ENCODE measurements around the gene JKAMP.
A peak's percentile ranks its signal among the peaks of the same experiment; 100 is the strongest.
"Not testable (repeated sequence)": the region's sequence is repeated elsewhere in the genome, so short reads cannot be mapped to it uniquely, and the experiment has no call there.

JKAMP gene, protein sequence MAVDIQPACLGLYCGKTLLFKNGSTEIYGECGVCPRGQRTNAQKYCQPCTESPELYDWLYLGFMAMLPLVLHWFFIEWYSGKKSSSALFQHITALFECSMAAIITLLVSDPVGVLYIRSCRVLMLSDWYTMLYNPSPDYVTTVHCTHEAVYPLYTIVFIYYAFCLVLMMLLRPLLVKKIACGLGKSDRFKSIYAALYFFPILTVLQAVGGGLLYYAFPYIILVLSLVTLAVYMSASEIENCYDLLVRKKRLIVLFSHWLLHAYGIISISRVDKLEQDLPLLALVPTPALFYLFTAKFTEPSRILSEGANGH

DNA sequence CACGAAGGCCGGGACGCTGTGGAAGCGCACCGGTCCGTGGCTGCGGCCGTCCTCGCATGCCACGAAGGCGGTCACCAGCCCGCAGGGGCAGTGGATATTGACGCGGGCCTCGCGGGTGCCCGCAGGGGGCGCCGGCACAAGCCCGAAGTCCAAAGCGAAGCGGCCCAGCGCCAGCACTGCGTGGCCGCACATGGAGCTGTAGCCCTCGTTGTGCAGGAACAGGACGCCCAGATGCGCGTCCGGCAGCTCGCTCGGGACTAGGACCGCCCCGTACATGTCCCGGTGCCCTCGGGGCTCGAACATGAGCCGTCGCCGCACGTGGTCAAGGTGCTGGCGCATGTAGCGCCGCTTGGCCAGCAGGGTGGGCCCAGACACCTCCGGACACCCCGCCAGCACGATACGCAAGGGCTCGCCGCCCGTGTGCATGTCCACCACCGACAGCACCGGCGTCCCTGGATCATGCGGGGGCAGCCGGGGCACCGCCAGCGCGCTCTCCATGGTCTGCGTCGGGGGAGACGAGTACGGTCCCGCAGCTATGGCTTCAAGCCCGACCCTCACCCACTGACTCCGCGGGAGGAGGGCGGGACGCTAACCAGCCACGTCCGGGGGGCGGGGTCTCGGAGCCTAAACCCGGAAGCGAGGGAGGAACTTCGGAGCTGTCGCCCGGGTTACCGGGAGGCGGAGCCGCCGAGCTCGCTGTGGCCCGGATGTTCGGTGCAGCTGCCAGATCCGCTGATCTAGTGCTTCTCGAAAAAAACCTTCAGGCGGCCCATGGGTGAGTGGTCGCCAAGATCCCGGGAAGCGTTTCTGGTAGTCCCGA is at the start of gene JKAMP, which contains the start of gene L3HYPDH:
Gene JKAMP (plus strand): TSS at position 699 of the 820 bp plus-strand sequence. CDS start 73 bp downstream, at position 772.
Gene L3HYPDH (minus strand): TSS at position 590 of the 820 bp plus-strand sequence. CDS start 92 bp downstream, at position 498.
- Mint-ChIP-seq H3K4me1 (peaks cover 53% of the 10 kb centered on the region), H3K9me3 (no peaks in the 10 kb centered on the region), H3K4me3 (peak within 1 kb of the TSS; percentile 91 to 99 (median 95)), H3K36me3 (ENCODE audit: low read depth) (peaks cover 18% of the 10 kb centered on the region), H3K27ac (peak within 1 kb of the TSS; percentile 96 to 100 (median 99)), H3K27me3 (ENCODE audit: low read depth) (no peaks in the 10 kb centered on the region)
- TF ChIP-seq, protein P1, sequence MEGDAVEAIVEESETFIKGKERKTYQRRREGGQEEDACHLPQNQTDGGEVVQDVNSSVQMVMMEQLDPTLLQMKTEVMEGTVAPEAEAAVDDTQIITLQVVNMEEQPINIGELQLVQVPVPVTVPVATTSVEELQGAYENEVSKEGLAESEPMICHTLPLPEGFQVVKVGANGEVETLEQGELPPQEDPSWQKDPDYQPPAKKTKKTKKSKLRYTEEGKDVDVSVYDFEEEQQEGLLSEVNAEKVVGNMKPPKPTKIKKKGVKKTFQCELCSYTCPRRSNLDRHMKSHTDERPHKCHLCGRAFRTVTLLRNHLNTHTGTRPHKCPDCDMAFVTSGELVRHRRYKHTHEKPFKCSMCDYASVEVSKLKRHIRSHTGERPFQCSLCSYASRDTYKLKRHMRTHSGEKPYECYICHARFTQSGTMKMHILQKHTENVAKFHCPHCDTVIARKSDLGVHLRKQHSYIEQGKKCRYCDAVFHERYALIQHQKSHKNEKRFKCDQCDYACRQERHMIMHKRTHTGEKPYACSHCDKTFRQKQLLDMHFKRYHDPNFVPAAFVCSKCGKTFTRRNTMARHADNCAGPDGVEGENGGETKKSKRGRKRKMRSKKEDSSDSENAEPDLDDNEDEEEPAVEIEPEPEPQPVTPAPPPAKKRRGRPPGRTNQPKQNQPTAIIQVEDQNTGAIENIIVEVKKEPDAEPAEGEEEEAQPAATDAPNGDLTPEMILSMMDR (IDR thresholded peaks at IDR 0.05; ENCODE audit: unreplicated experiment in 3 of 3) = peak; percentile 59 to 83 (median 69)

DNA sequence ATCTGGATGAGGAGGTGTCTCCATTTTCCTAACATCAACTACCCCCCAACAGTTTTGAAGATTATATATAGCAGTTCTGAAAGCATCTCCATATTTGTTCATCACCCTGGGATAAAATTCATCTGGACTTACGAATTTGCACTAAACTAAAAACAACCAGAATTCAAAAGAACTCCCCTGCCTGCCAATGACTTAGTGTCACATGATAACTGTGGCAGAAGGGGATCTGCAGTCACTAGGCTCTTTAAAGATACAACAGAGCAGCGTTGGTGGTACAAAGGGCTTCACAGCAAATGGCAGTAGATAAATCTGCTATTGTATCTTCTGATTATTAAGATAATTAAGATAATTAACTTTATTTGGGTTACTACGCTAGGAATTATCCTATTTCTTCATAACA is 49.2 kb upstream of the JKAMP start:
- no peaks in the 10 kb centered on the region for H3K36me3 Mint-ChIP-seq (ENCODE audit: low read depth)
- TF ChIP-seq, protein P1 (IDR thresholded peaks at IDR 0.05; ENCODE audit: unreplicated experiment in 3 of 3) = no peak
- H3K27me3 Mint-ChIP-seq (ENCODE audit: low read depth) = no peaks in the 10 kb centered on the region
- no peak overlapping the region for H3K27ac Mint-ChIP-seq
- H3K9me3 Mint-ChIP-seq = no peaks in the 10 kb centered on the region
- H3K4me3 Mint-ChIP-seq = no peak overlapping the region
- H3K4me1 Mint-ChIP-seq = peaks cover 17% of the 10 kb centered on the region

DNA sequence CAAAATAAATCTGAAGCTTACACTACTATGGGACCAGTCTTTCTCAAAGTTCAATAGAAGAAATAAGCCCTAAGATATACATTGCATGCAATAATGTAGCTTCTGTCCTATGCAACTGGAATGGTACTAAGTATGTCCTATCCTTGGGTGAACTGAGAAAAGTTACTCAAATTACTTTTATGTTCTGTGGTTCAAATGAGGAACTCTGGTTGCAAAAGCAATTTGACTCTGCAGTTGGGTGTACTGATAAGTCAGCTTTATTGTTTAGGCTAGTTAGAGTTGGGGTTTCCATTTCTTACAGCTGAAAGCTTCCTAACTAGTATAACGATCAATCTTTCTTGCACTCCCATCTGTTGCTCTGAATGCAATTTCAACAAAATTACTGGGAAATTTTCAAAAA is 48.3 kb upstream of the JKAMP start:
- Mint-ChIP-seq H3K27me3 (ENCODE audit: low read depth) (no peaks in the 10 kb centered on the region), H3K9me3 (no peaks in the 10 kb centered on the region), H3K36me3 (ENCODE audit: low read depth) (no peaks in the 10 kb centered on the region), H3K27ac (no peak overlapping the region), H3K4me1 (peaks cover 17% of the 10 kb centered on the region), H3K4me3 (no peak overlapping the region)
- TF ChIP-seq, protein P1 (IDR thresholded peaks at IDR 0.05; ENCODE audit: unreplicated experiment in 3 of 3) = no peak

DNA sequence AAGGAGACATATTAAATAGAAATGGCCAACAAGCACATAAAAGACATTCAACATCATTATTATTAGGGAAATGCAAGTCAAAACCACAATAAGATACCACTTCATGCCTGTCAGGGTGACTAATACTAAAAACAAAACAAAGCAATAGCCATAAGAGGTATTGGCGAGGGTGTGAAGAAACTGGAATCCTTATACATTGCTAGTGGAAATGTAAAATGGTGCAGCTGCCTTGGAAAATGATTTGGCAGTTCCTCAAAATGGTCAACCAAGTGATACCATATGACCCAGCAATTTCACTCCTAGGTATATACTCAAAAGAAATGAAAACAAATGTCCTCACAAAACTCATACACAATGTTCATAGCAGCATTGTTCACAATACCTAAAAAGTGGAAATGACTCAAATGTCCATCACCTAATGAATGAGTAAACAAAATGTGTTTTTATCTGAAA is 46.1 kb upstream of the JKAMP start:
- Mint-ChIP-seq H3K27ac (peak overlapping the region in 1 of 3 experiments; percentile 16), H3K9me3 (no peaks in the 10 kb centered on the region), H3K4me1 (peaks cover 16% of the 10 kb centered on the region), H3K36me3 (ENCODE audit: low read depth) (no peaks in the 10 kb centered on the region), H3K4me3 (no peak overlapping the region), H3K27me3 (ENCODE audit: low read depth) (peaks cover 5% of the 10 kb centered on the region)
- TF ChIP-seq, protein P1 (IDR thresholded peaks at IDR 0.05; ENCODE audit: unreplicated experiment in 3 of 3) = no peak

DNA sequence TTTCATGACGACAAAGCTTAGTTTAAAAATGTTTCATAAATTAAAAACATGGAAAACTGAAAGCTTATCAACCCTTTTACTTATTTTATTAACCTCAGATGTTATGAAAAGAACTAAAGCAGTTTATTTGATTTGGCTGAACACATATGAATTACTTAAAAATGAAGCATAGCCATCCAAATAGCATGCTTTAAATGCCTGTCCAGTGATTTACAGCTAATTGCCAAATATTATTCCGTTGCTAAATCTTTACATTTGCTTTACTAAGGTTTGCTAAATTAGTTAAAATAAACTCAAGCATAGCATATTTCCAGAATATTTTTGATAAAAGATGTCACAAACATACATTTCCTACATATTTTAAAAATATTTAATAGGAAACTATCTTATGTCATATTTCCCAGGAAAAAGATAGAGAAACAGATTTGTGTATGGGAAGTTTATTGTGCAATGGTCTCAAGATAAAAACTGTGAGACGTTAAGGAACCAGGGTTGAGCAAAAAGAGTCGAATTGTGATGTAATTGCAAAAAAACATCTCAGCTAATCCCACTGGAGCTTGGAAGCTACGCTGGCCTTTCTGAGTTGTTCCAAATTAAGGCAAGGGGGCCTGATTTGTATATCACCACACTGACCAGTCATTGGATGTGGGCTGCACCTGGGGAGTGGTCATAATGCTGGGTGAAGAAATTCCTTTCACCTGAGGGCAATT is 44.9 kb upstream of the JKAMP start:
- peak overlapping the region in 1 of 3 experiments; percentile 16 for H3K27ac Mint-ChIP-seq
- TF ChIP-seq, protein P1 (IDR thresholded peaks at IDR 0.05; ENCODE audit: unreplicated experiment in 3 of 3) = no peak
- H3K9me3 Mint-ChIP-seq = no peaks in the 10 kb centered on the region
- H3K4me1 Mint-ChIP-seq = peaks cover 16% of the 10 kb centered on the region
- H3K36me3 Mint-ChIP-seq (ENCODE audit: low read depth) = no peaks in the 10 kb centered on the region
- no peak overlapping the region for H3K4me3 Mint-ChIP-seq
- peaks cover 5% of the 10 kb centered on the region for H3K27me3 Mint-ChIP-seq (ENCODE audit: low read depth)

DNA sequence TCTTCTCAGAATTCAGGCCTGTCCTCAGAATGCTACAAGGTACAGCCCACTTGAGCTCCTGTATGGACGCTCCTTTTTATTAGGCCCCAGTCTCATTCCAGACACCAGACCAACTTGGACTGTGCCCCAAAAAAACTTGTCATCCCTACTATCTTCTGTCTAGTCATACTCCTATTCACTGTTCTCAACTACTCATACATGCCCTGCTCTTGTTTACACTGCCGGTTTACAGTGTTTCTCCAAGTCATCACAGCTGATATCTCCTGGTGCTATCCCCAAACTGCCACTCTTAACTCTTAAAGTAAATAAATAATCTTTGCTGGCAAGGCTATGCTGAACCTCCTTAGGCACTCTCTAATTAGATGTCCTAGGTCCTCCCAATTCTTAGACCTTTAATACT is 35.6 kb upstream of the JKAMP start:
- H3K9me3 Mint-ChIP-seq; H3K27me3 Mint-ChIP-seq (ENCODE audit: low read depth); H3K36me3 Mint-ChIP-seq (ENCODE audit: low read depth); H3K4me3 Mint-ChIP-seq: not testable (repeated sequence)
- Mint-ChIP-seq H3K4me1 (peaks cover 19% of the 10 kb centered on the region), H3K27ac (peak overlapping the region in 1 of 3 experiments; percentile 38)
